Superior temporal gyrus (tissue), 1 donor: ENCODE measurements around the gene TMTC1.
"Not testable (repeated sequence)": the region's sequence is repeated elsewhere in the genome, so short reads cannot be mapped to it uniquely, and the experiment has no call there.

Experiments
- DNase-seq: peaks from one replicate; pipeline ENCODE4 v3.0.0-alpha.2; 2016; ENCODE audit errors: extremely low spot score

Gene TMTC1

GRCh38 chr12:29671742-29672141, 112.0 kb downstream of the TMTC1 start:
- DNase-seq: no peak

DNA sequence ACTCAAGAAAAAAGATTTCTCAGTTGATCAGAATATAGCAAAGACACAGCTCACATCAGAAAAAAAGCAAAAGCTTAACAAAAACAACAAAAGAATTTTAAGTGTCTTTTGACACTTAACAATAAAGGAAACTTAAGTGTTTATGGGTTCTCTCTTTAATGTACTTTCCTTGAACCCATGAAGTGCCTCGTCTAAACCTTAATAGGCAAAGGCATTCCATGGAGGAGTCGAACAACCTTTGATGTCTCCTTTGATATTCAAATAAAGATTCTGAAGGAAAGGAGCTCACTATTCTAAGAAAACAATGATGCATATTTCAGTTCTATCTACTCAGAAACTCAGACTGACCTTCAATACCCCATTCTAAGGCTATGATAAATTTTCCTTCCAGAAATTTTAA, 116.7 kb downstream of the TMTC1 start:
- DNase-seq: no peak

- DNase-seq: no peak
These were observed 118.6 kb downstream of the TMTC1 start for GRCh38 chr12:29665107-29665506.

DNA sequence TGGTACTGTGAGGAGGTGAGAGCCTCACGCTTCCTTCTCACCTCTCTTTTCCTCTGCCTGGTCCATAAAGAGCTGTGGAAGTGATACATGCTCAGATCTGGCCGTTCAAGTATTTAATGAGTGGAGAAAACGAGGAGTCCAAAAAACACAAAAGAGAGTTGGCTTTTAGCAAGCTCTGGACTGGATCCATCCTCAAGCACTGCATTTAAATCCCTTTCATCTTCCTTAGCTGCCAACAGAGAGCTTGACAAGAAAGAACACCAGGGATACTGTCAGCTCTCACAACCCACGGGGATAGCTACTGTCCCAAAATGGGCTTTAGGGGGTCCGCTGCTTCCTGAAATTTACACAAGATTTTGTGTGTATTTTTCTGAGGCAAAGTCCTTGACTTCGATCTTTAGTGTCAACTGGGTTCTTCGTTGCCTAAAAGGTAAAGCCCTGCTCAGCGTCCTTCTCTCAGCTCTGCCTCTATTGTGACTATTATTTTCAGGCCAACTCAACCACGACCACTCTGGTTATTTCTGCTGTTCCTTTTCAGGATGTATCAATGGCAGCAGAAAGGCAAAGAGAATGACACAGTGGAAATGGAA, 120.9 kb downstream of the TMTC1 start:
- DNase-seq: peak; percentile 34

- DNase-seq: no peak
These were observed 122.9 kb downstream of the TMTC1 start for GRCh38 chr12:29660847-29661246.

DNA sequence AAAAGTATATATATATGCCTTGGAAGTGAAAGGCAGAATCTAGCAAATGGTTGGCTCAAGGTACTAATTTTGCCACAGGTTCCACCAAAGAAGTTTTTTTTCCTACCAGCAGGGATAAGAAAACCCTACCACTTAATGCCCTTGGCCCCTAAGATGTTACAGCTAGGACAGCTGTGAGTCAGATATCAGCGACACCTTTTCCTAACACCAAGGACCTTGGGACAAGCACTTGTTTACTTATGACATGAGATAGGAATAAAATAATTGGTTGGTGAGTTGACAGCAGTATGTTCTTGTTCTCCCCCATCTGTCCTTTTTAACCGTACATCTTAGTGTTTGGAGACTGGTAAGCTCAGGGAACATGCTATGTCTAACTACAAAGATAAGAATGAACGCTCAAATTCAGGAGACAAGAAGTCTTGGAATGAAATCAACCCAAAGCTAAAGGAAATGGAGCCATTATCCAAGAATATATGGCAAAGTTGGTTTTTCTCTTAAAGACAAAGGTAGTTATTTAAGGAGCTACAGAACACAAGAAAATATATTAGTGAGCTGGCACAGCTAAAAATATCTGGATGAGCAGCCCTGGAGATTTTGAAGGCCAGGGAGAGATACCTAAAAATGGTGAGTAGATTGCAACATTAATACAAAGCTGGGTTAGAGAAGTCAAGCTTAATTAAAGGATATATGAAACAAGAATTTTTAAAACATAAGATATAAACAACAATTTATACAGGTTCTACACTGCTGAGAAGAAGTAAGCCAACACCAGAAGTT, 126.8 kb downstream of the TMTC1 start:
- no peak for DNase-seq

GRCh38 chr12:29655861-29656260, 127.9 kb downstream of the TMTC1 start:
- DNase-seq: peak; percentile 41

DNA sequence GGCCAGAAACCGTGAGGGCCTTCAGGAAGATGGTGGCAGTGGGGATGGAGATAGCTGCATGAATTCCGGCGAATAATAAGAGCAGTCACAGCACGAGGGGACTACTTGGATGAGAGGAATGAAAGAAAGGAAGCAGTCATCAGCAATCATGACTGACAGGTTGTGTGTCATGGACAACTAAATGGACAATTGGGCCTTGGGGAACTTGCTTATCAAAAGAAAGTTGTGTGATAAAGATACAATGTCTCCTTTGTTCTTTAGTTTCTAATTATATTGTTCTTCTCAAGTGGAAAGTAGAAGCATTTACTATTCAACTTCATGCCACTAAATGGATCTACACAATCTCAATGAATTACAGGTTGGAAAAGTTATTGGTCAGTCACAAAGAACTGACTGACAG, 130.5 kb downstream of the TMTC1 start:
- DNase-seq: no peak

GRCh38 chr12:29650371-29650770, 133.4 kb downstream of the TMTC1 start:
- no peak for DNase-seq

DNA sequence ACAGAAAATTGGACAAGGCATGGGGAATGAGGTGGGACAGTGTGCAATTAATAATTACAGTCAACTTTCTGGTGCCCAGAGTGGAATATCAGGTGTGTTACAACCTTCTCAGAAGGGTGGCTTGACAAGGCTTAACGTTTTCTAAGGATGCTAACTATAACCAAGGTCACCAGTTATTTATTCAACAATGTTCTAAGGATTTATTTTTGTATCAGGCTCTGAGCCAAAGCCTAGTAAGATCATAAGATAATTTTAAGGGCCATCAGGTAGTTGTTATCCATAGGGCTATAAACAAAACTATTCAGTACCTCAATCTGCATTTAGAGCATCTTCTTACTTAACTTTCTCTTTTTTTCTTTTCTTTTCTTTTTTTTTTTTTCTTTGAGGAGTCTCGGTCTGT, 134.0 kb downstream of the TMTC1 start:
- no peak for DNase-seq

GRCh38 chr12:29644536-29645162, 139.1 kb downstream of the TMTC1 start:
- no peak for DNase-seq

GRCh38 chr12:29640589-29641345, 143.0 kb downstream of the TMTC1 start:
- DNase-seq: no peak

DNA sequence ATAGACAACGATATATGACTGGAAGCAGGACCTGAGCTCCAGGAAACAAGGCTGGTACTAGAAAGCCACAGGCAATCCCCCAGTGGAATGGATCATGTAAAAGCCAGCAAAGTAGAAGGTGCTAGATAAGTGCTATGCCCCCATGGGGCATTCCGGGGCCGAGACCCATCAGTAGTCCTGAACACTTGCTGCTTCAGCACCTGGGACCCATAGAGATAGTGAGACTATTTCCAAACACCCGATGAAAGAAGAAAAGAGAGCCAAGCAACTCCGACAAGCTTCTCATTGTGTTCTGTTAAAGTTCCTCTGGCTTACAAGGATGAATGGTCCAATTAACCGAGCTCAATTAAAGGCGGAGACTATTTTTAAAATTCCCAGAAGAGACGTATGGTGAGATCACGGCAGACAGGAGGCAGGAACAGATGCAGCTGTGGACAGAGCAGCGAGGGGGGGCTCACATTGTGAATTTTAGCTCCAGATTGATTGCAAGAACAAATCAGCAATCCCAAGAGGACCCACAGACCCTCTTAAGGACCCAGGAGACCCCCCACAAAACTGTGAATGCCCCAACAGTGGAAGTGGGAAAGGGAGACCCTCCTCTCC, 143.7 kb downstream of the TMTC1 start:
- no peak for DNase-seq

GRCh38 chr12:29638528-29638927, 145.2 kb downstream of the TMTC1 start:
- no peak for DNase-seq

DNA sequence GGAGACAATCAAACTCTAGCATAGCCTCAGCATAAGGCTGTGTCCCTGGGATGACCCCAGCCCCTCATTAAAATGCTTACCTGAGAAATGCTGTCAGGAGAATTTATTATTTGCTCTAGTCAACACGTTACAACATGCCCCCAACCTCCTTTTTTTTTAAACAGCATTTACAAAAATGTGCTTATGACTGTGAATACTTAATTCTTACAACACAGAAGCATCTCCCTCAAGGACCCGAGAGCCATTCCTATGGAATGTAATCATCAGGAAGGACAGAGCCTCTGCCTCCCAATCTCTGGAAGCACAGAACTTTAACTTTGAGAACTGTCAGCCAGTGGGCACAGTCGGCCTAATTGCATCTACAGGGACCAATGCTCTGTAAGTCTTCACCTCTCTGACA, 149.7 kb downstream of the TMTC1 start:
- DNase-seq: no peak

- not testable (repeated sequence) for DNase-seq
These were observed 153.6 kb downstream of the TMTC1 start for GRCh38 chr12:29630164-29630563.

DNA sequence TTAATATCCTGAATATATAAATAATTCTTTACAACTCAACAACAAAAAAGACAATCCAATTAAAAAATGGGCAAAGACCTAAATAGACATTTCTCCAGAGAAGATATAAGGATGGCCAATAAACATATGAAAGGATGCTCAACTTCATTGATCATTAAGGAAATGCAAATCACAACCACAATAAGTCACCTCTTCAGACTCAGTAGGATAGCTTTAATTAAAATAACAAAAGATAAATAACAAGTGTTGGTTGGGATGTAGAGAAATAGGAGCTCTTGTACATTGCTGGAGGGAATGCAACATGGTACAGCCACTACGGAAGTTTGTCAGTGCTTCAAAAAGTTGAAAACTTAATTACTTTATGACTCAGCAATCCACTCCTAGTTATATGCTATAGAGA, 156.5 kb downstream of the TMTC1 start:
- no peak for DNase-seq

DNA sequence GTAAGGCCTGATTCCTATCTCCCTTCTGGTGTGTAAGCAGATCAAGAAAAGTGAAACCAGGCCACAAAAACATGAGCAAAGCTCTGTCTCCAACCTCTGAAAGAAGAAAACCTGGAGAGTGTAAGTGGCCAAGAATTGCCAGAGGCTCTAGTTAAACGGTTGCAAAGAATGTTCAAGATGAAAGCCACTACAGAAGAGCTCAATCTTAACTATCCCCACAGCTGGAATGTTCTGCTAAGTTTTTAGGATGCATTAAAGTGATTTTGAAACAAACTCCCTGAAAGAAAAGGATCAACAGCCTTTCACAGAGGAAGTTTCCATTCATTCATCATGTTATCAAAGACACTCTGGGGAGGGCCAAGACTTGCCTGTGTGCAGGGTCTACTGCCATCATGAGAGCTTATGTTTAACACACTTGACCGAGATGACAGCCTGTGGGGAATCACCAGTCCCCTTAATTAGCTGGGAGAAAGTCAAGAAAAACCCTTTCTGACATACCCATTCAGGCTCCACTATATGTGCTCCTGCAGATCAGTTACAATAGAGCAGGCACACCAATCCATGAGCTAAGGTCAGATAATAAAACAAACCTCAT, 158.3 kb downstream of the TMTC1 start:
- DNase-seq: no peak

GRCh38 chr12:29622251-29622650, 161.5 kb downstream of the TMTC1 start:
- DNase-seq: no peak

DNA sequence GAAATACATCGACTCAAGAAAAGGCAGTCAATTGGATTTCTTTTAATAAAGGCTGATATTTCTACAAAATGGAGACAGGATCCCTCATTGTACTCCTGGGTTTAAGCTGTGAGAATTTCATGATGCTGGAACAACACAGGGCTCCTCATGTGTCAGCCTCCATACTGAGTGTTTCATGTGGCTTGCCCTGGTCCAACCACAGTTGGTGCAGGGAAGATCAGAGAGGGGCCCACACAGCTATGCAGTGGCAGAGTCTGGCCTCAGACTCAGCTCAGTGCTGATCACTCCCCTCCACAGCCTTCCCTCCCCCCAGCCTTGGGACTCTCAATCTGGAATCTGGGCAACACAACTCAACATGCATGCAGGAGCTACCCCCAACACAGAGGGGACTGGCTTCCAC, 163.7 kb downstream of the TMTC1 start:
- DNase-seq: no peak

GRCh38 chr12:29617407-29617803, 166.3 kb downstream of the TMTC1 start:
- DNase-seq: no peak
